GM23338 (cell line): ENCODE results near the gene DZIP1. TPM values are rescaled to one million over a fixed set of nuclear protein-coding genes. Genes with fewer than 3 reads are reported as not detected.
"Not testable (repeated sequence)": the region's sequence is repeated elsewhere in the genome, so short reads cannot be mapped to it uniquely, and the experiment has no call there.

ENCODE experiments used
- ATAC-seq: fragments of 200-7000 bp; cut with Tn5 transposase; 3 replicates; pipeline ENCODE4 v1.9.1; 2020
- DNase-seq: peaks from one replicate; pipeline ENCODE4 v3.0.0-alpha.2; 2015; ENCODE audit warnings: low spot score
- H2AFZ ChIP-seq: fragments of 200-600 bp; sonication (generic); 2 replicates; pipeline ENCODE4 v1.8.0; 2016; ENCODE audit warnings: antibody characterized with exemption, mild to moderate bottlenecking, moderate library complexity
- H3F3A ChIP-seq: fragments of 200-600 bp; sonication (generic); replicated peaks from 2 replicates; pipeline ENCODE4 v1.8.0; 2017; ENCODE audit warnings: antibody characterized with exemption, mixed run types, low read depth
- H3K27ac ChIP-seq: fragments of 200-600 bp; sonication (generic); 2 replicates; pipeline ENCODE4 v1.6.1; 2016; ENCODE audit warnings: low read depth
- H3K27me3 ChIP-seq: fragments of 200-600 bp; sonication (generic); 2 replicates; pipeline ENCODE4 v1.8.0; 2016; ENCODE audit warnings: mild to moderate bottlenecking, mixed run types, moderate library complexity; ENCODE audit not compliant: insufficient read depth
- H3K36me3 ChIP-seq: fragments of 200-600 bp; sonication (generic); 2 replicates; pipeline ENCODE4 v1.8.0; 2016; ENCODE audit warnings: mild to moderate bottlenecking; ENCODE audit not compliant: insufficient read depth
- H3K4me1 ChIP-seq: fragments of 200-600 bp; sonication (generic); 2 replicates; pipeline ENCODE4 v1.8.0; 2016; ENCODE audit warnings: mild to moderate bottlenecking, moderate library complexity; ENCODE audit not compliant: insufficient read depth
- H3K4me2 ChIP-seq: fragments of 200-600 bp; sonication (generic); 2 replicates; pipeline ENCODE4 v1.7.1; 2017; ENCODE audit warnings: mixed run types
- H3K4me3 ChIP-seq: fragments of 200-600 bp; sonication (generic); 2 replicates; pipeline ENCODE4 v1.6.1; 2016; ENCODE audit warnings: mixed run types
- H3K79me2 ChIP-seq: fragments of 200-600 bp; sonication (generic); replicated peaks from 2 replicates; pipeline ENCODE4 v1.8.0; 2017; ENCODE audit warnings: mild to moderate bottlenecking; ENCODE audit not compliant: insufficient read depth
- H3K9me2 ChIP-seq: fragments of 200-600 bp; sonication (generic); 2 replicates; pipeline ENCODE4 v1.8.0; 2017; ENCODE audit not compliant: insufficient read depth
- H4K20me1 ChIP-seq: fragments of 200-600 bp; sonication (generic); replicated peaks from 2 replicates; pipeline ENCODE4 v1.8.0; 2017; ENCODE audit warnings: mild to moderate bottlenecking; ENCODE audit not compliant: insufficient read depth
- H3K27ac Mint-ChIP-seq: 2 replicates; pipeline ENCODE4 v1.8.0; 2020; ENCODE audit warnings: inconsistent platforms, mild to moderate bottlenecking, moderate library complexity, mixed read lengths
- H3K27me3 Mint-ChIP-seq: 3 replicates; pipeline ENCODE4 v1.8.0; 2022; ENCODE audit warnings: low read depth, mild to moderate bottlenecking, moderate library complexity, mixed read lengths, inconsistent platforms; ENCODE audit not compliant: insufficient read depth, poor library complexity
- H3K36me3 Mint-ChIP-seq: 3 replicates; pipeline ENCODE4 v1.8.0; 2021; ENCODE audit warnings: low read depth, mild to moderate bottlenecking, inconsistent platforms, moderate library complexity, mixed read lengths
- H3K4me1 Mint-ChIP-seq: 3 replicates; pipeline ENCODE4 v1.8.0; 2020; ENCODE audit warnings: mild to moderate bottlenecking, inconsistent platforms, mixed read lengths
- H3K4me3 Mint-ChIP-seq: 3 replicates; pipeline ENCODE4 v1.8.0; 2021; ENCODE audit warnings: moderate library complexity, mild to moderate bottlenecking, inconsistent platforms, mixed read lengths
- H3K9me3 Mint-ChIP-seq: 3 replicates; pipeline ENCODE4 v1.8.0; 2020; ENCODE audit warnings: moderate library complexity, mild to moderate bottlenecking, inconsistent platforms, mixed read lengths
- CREB1 ChIP-seq: fragments of 250-450 bp; sonication (Bioruptor Pico); IDR thresholded peaks from 2 replicates; pipeline ENCODE4 v1.5.0; 2020; ENCODE audit warnings: low read depth, mild to moderate bottlenecking, moderate library complexity
- EZH2 ChIP-seq: fragments of 200-600 bp; sonication (generic); IDR thresholded peaks from one replicate; pipeline ENCODE4 v1.8.0; 2017; ENCODE audit warnings: antibody characterized with exemption, mild to moderate bottlenecking, low read depth; ENCODE audit not compliant: unreplicated experiment
- JUNB ChIP-seq: IDR thresholded peaks from one replicate; pipeline ENCODE4 v1.6.1; 2016; ENCODE audit warnings: antibody characterized with exemption; ENCODE audit not compliant: unreplicated experiment
- POLR2AphosphoS5 ChIP-seq: IDR thresholded peaks from 2 replicates; pipeline ENCODE4 v1.6.1; 2016; ENCODE audit warnings: antibody characterized with exemption, low read depth
- ZNF114 ChIP-seq: fragments of 250-450 bp; sonication (Bioruptor Pico); IDR thresholded peaks from 2 replicates; pipeline ENCODE4 v1.5.0; 2020; ENCODE audit warnings: mild to moderate bottlenecking, moderate library complexity
- long read RNA-seq: library from polyadenylated mRNA; unstranded; transcript quantifications from one replicate; pipeline ENCODE4 v2.0.0, GENCODE V29; 2020; ENCODE audit not compliant: unreplicated experiment
- polyA plus RNA-seq: library from polyadenylated mRNA; unstranded; fragments of >200 nt; fragmentation: Nextera tagmentation; extraction: Ambion mirVana; gene quantifications from 2 replicates; pipeline ENCODE4 v1.2.1, GENCODE V29; 2016
- total RNA-seq: library from RNA; depleted of rRNA; stranded (reverse); fragments of >200 nt; shearing (Covaris generic); gene quantifications from 2 replicates; pipeline ENCODE4 v1.2.3, GENCODE V29; 2014; rRNA removed
- TF ChIP-seq, protein P1 (sequence below): fragments of 250-450 bp; sonication (Bioruptor Pico); IDR thresholded peaks from 2 replicates; pipeline ENCODE4 v1.5.0; 2020; ENCODE audit warnings: mild to moderate bottlenecking, moderate library complexity

Gene DZIP1, protein sequence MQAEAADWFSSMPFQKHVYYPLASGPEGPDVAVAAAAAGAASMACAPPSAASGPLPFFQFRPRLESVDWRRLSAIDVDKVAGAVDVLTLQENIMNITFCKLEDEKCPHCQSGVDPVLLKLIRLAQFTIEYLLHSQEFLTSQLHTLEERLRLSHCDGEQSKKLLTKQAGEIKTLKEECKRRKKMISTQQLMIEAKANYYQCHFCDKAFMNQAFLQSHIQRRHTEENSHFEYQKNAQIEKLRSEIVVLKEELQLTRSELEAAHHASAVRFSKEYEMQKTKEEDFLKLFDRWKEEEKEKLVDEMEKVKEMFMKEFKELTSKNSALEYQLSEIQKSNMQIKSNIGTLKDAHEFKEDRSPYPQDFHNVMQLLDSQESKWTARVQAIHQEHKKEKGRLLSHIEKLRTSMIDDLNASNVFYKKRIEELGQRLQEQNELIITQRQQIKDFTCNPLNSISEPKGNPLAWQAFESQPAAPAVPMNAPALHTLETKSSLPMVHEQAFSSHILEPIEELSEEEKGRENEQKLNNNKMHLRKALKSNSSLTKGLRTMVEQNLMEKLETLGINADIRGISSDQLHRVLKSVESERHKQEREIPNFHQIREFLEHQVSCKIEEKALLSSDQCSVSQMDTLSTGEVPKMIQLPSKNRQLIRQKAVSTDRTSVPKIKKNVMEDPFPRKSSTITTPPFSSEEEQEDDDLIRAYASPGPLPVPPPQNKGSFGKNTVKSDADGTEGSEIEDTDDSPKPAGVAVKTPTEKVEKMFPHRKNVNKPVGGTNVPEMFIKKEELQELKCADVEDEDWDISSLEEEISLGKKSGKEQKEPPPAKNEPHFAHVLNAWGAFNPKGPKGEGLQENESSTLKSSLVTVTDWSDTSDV
- total RNA-seq (22.6 and 24.2 TPM in 2 replicates), polyA plus RNA-seq (10.6 and 11.2 TPM in 2 replicates)
- long read RNA-seq, partial matches to known transcripts, result 6 of 7 reads
- long read RNA-seq, other reads (novel, unspliced or antisense), result 1 of 7 reads

DNA sequence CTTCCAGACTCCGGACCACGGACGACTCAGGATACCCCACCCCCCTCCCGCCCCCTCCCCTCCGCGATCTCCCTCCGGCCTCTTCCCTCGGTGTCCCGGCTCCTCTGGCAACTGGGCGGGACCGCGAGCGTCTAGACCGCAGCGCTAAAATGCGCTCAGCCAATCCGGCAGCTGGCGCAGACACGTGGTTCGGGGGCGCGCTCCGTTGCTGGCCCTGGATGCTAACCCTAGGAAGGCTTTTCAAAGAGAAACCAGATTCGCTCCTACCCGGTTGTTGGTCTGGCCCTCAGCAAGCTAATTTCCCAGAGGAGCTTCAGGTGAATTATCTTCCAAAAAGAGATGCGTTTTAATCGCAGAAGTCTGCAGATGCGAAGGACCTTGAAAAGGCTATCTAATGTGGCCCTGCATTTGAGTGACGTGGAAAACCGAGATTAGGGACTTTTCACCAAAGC lies at the start of gene DZIP1:
Gene DZIP1, minus strand, starts transcription at position 106 of the 452 bp plus-strand sequence. CDS start 2,677 bp downstream, outside the sequence.
- DNase-seq (peak; percentile 97), ATAC-seq (peak; percentile 78)
- Mint-ChIP-seq H3K4me3 (peak within 1 kb of the TSS; percentile 89), H3K27ac (no peak within 1 kb of the TSS; the same call in 1 of the 2 replicates), H3K4me1 (peaks cover 21% of the 10 kb centered on the region), H3K36me3 (peaks cover 16% of the 10 kb centered on the region), H3K9me3 (no peaks in the 10 kb centered on the region; the same call in 2 of the 3 replicates), H3K27me3 (peaks cover 11% of the 10 kb centered on the region)
- H3K27me3 ChIP-seq, result peaks cover 21% of the 10 kb centered on the region
- H4K20me1 ChIP-seq, result no peaks in the 10 kb centered on the region
- H2AFZ ChIP-seq, result peak within 1 kb of the TSS; percentile 89
- H3K9me2 ChIP-seq, result no peaks in the 10 kb centered on the region
- peaks cover 15% of the 10 kb centered on the region for H3K4me1 ChIP-seq
- 0 out of 2 replicates have a peak, but pooled peaks cover 5% of the 10 kb centered on the region for H3K79me2 ChIP-seq
- no peak within 1 kb of the TSS for H3K27ac ChIP-seq
- H3K36me3 ChIP-seq, result no peaks in the 10 kb centered on the region
- H3F3A ChIP-seq, result no peaks in the 10 kb centered on the region
- H3K4me3 ChIP-seq, result peak within 1 kb of the TSS; percentile 80
- peak within 1 kb of the TSS; percentile 92 for H3K4me2 ChIP-seq
- TF ChIP-seq, protein P1, sequence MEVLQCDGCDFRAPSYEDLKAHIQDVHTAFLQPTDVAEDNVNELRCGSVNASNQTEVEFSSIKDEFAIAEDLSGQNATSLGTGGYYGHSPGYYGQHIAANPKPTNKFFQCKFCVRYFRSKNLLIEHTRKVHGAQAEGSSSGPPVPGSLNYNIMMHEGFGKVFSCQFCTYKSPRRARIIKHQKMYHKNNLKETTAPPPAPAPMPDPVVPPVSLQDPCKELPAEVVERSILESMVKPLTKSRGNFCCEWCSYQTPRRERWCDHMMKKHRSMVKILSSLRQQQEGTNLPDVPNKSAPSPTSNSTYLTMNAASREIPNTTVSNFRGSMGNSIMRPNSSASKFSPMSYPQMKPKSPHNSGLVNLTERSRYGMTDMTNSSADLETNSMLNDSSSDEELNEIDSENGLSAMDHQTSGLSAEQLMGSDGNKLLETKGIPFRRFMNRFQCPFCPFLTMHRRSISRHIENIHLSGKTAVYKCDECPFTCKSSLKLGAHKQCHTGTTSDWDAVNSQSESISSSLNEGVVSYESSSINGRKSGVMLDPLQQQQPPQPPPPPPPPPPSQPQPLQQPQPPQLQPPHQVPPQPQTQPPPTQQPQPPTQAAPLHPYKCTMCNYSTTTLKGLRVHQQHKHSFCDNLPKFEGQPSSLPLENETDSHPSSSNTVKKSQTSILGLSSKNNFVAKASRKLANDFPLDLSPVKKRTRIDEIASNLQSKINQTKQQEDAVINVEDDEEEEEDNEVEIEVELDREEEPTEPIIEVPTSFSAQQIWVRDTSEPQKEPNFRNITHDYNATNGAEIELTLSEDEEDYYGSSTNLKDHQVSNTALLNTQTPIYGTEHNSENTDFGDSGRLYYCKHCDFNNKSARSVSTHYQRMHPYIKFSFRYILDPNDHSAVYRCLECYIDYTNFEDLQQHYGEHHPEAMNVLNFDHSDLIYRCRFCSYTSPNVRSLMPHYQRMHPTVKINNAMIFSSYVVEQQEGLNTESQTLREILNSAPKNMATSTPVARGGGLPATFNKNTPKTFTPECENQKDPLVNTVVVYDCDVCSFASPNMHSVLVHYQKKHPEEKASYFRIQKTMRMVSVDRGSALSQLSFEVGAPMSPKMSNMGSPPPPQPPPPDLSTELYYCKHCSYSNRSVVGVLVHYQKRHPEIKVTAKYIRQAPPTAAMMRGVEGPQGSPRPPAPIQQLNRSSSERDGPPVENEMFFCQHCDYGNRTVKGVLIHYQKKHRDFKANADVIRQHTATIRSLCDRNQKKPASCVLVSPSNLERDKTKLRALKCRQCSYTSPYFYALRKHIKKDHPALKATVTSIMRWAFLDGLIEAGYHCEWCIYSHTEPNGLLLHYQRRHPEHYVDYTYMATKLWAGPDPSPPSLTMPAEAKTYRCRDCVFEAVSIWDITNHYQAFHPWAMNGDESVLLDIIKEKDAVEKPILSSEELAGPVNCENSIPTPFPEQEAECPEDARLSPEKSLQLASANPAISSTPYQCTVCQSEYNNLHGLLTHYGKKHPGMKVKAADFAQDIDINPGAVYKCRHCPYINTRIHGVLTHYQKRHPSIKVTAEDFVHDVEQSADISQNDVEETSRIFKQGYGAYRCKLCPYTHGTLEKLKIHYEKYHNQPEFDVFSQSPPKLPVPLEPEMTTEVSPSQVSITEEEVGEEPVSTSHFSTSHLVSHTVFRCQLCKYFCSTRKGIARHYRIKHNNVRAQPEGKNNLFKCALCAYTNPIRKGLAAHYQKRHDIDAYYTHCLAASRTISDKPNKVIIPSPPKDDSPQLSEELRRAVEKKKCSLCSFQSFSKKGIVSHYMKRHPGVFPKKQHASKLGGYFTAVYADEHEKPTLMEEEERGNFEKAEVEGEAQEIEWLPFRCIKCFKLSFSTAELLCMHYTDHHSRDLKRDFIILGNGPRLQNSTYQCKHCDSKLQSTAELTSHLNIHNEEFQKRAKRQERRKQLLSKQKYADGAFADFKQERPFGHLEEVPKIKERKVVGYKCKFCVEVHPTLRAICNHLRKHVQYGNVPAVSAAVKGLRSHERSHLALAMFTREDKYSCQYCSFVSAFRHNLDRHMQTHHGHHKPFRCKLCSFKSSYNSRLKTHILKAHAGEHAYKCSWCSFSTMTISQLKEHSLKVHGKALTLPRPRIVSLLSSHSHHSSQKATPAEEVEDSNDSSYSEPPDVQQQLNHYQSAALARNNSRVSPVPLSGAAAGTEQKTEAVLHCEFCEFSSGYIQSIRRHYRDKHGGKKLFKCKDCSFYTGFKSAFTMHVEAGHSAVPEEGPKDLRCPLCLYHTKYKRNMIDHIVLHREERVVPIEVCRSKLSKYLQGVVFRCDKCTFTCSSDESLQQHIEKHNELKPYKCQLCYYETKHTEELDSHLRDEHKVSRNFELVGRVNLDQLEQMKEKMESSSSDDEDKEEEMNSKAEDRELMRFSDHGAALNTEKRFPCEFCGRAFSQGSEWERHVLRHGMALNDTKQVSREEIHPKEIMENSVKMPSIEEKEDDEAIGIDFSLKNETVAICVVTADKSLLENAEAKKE, result no peak
- TF ChIP-seq EZH2 (no peak), JUNB (no peak), POLR2AphosphoS5 (peak; percentile 73), ZNF114 (CRISPR knock-in tag) (no peak), CREB1 (CRISPR knock-in tag) (no peak)

DNA sequence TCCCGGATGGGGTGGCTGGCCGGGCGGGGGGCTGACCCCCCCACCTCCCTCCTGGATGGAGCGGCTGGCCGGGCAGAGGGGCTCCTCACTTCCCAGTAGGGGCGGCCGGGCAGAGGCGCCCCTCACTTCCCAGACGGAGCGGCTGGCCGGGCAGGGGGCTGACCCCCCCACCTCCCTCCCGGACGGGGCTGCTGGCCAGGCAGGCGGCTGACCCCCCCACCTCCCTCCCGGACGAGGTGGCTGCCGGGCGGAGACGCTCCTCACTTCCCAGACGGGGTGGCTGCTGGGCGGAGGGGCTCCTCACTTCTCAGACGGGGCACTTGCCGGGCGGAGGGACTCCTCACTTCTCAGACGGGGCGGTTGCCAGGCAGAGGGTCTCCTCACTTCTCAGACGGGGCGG lies 46.5 kb upstream of the DZIP1 start:
- not testable (repeated sequence) for DNase-seq, H3K27ac ChIP-seq, H3K4me3 ChIP-seq, H3K4me2 ChIP-seq, H3F3A ChIP-seq, H2AFZ ChIP-seq, H3K27me3 Mint-ChIP-seq, H3K4me3 Mint-ChIP-seq, ATAC-seq, H3K27ac Mint-ChIP-seq, H3K4me1 Mint-ChIP-seq, H3K4me1 ChIP-seq, H4K20me1 ChIP-seq, H3K27me3 ChIP-seq, H3K9me2 ChIP-seq, H3K36me3 ChIP-seq
- Mint-ChIP-seq H3K36me3 (peaks cover 23% of the 10 kb centered on the region), H3K9me3 (peaks cover 23% of the 10 kb centered on the region)
- peaks cover 44% of the 10 kb centered on the region for H3K79me2 ChIP-seq
